H4 (cell line): Measurements from ENCODE around the gene CLEC9A. TPM values are rescaled to one million over a fixed set of nuclear protein-coding genes. Genes with fewer than 3 reads are reported as not detected.

Source experiments
- DNase-seq: peaks from one replicate; pipeline ENCODE4 v3.0.0-alpha.2; 2015; ENCODE audit warnings: low spot score
- total RNA-seq: library from RNA; depleted of rRNA; stranded (reverse); fragments of >200 nt; shearing (Covaris generic); gene quantifications from 2 replicates; pipeline ENCODE4 v1.2.3, GENCODE V29; 2014; rRNA removed

CLEC9A gene
- total RNA-seq, 1 experiment from 2014 or later, result not detected

- DNase-seq, result no peak
Observed at GRCh38 chr12:10110256-10110844, 79.9 kb downstream of the CLEC9A start.

- no peak for DNase-seq
Observed at GRCh38 chr12:10111451-10111850, 81.0 kb downstream of the CLEC9A start.

- DNase-seq, result no peak
Observed at GRCh38 chr12:10113075-10113474, 82.6 kb downstream of the CLEC9A start.

- no peak for DNase-seq
Observed at GRCh38 chr12:10113920-10114319, 83.4 kb downstream of the CLEC9A start.

GRCh38 chr12:10115311-10115710 is 84.8 kb downstream of the CLEC9A start:
- no peak for DNase-seq

Other genes starting within 250 kb of the CLEC9A start
- gene KLRF1, start 203.2 kb upstream of the CLEC9A start, total RNA-seq, result 0.49 and 0.75 TPM in 2 replicates
- gene CLEC2B, start 161.3 kb upstream of the CLEC9A start, total RNA-seq, result 32.7 and 68.8 TPM in 2 replicates
- not detected in 2 replicates for gene KLRF2, start 149.2 kb upstream of the CLEC9A start, total RNA-seq
- not detected in 2 replicates for gene CLEC2A, start 98.3 kb upstream of the CLEC9A start, total RNA-seq
- not detected in 2 replicates for gene CLEC12A, start 59.3 kb upstream of the CLEC9A start, total RNA-seq
- not detected in 2 replicates for gene CLEC1B, start 31.6 kb upstream of the CLEC9A start, total RNA-seq
- gene CLEC12B, start 20.1 kb upstream of the CLEC9A start, total RNA-seq, result not detected in 2 replicates
- 0.50 and 1.4 TPM in 2 replicates for gene CLEC1A, start 68.3 kb downstream of the CLEC9A start, total RNA-seq
- gene CLEC7A, start 99.5 kb downstream of the CLEC9A start, total RNA-seq, result 0.87 and 2.0 TPM in 2 replicates
- 7.3 and 8.7 TPM in 2 replicates for gene OLR1, start 141.4 kb downstream of the CLEC9A start, total RNA-seq
- gene TMEM52B, start 148.3 kb downstream of the CLEC9A start, total RNA-seq, result 0.10 and 1.5 TPM in 2 replicates
- gene GABARAPL1, start 182.2 kb downstream of the CLEC9A start, total RNA-seq, result 73.5 and 75.5 TPM in 2 replicates